K562 (cell line): ENCODE measurements around the gene KLK15. TPM values are rescaled to one million over a fixed set of nuclear protein-coding genes. Genes with fewer than 3 reads are reported as not detected.

Experiments
- ATF1 ChIP-seq, 2 experiments: fragments of 450-650 bp in 1 of 2; IDR thresholded peaks; 2 replicates each; pipeline ENCODE4 v1.6.1; 2016; ENCODE audit warnings: missing compliant biosample characterization in 1 of 2, missing genetic modification characterization in 1 of 2
- CBX5 ChIP-seq: IDR thresholded peaks from 2 replicates; pipeline ENCODE4 v1.6.1; 2014; ENCODE audit warnings: low read depth, borderline replicate concordance
- EZH2 ChIP-seq: IDR thresholded peaks from 2 replicates; pipeline ENCODE4 v1.6.1; 2012; ENCODE audit warnings: low read depth, mild to moderate bottlenecking, inconsistent platforms, low read length, borderline replicate concordance
- FOXA1 ChIP-seq: fragments of 450-650 bp; IDR thresholded peaks from 2 replicates; pipeline ENCODE4 v1.6.1; 2016; ENCODE audit warnings: mild to moderate bottlenecking, borderline replicate concordance
- LEF1 ChIP-seq: fragments of 450-650 bp; IDR thresholded peaks from 2 replicates; pipeline ENCODE4 v1.6.1; 2016; ENCODE audit warnings: mild to moderate bottlenecking
- NFE2L1 ChIP-seq: fragments of 450-650 bp; IDR thresholded peaks from 2 replicates; pipeline ENCODE4 v1.6.1; 2016; ENCODE audit warnings: missing genetic modification characterization, low read depth, mild to moderate bottlenecking, missing compliant biosample characterization, moderate library complexity, borderline replicate concordance
- POLR2G ChIP-seq: fragments of 200-400 bp; formaldehyde crosslinking; IDR thresholded peaks from 2 replicates; pipeline ENCODE4 v1.6.1; 2017; ENCODE audit warnings: low read depth, mild to moderate bottlenecking, antibody characterized with exemption, low read length, moderate library complexity
- RCOR1 ChIP-seq, 2 experiments: IDR thresholded peaks; 2 replicates each; pipeline ENCODE4 v1.6.1; 2012; ENCODE audit warnings: low read depth in 2 of 2, low read length in 2 of 2, borderline replicate concordance in 1 of 2, improper control_type of control experiment in 1 of 2
- SAFB2 ChIP-seq: fragments of 200-400 bp; formaldehyde crosslinking; IDR thresholded peaks from 2 replicates; pipeline ENCODE4 v1.6.1; 2018; ENCODE audit warnings: borderline replicate concordance, low read length, low read depth, moderate library complexity; ENCODE audit not compliant: severe bottlenecking
- TAF7 ChIP-seq: fragments of 450-650 bp; IDR thresholded peaks from 2 replicates; pipeline ENCODE4 v1.6.1; 2016; ENCODE audit warnings: missing genetic modification characterization, missing compliant biosample characterization
- ZEB2 ChIP-seq: fragments of 450-650 bp; IDR thresholded peaks from 2 replicates; pipeline ENCODE4 v1.6.1; 2016
- ZNF197 ChIP-seq: fragments of 200-800 bp; sonication (Bioruptor generic); IDR thresholded peaks from 2 replicates; pipeline ENCODE4 v1.6.1; 2016; ENCODE audit warnings: low read depth, missing genetic modification characterization, missing compliant biosample characterization
- ZNF384 ChIP-seq: IDR thresholded peaks from 2 replicates; pipeline ENCODE4 v1.6.1; 2012; ENCODE audit warnings: low read depth, low read length, improper control_type of control experiment
- ZNF75A ChIP-seq: fragments of 450-650 bp; formaldehyde crosslinking; IDR thresholded peaks from 2 replicates; pipeline ENCODE4 v1.4.0; 2020; ENCODE audit warnings: mild to moderate bottlenecking
- polyA plus RNA-seq, 8 experiments: library from polyadenylated mRNA; depleted of rRNA in 4 of 8; stranded (reverse) in 5 of 8; unstranded in 3 of 8; fragments of >200 nt; fragmentation: Nextera tagmentation in 2 of 8; fragmentation: Illumina TruSeq in 1 of 8; extraction: Ambion mirVana in 2 of 8; extraction: Trizol in 1 of 8; gene quantifications; 2 replicates each; pipeline versions ENCODE4 v1.2.1 to v1.2.3, GENCODE V29; 2011 to 2014; ENCODE audit warnings: inconsistent platforms in 1 of 8, missing spikeins in 1 of 8
- total RNA-seq, 7 experiments: library from RNA; depleted of rRNA in 6 of 7; stranded (reverse); fragments of >200 nt in 6 of 7; fragmentation: Illumina TruSeq in 2 of 7; extraction: Trizol in 2 of 7; gene quantifications; 2 replicates each; pipeline versions ENCODE4 v1.2.1 to v1.2.3, GENCODE V29; 2011 to 2021; ENCODE audit warnings: low replicate concordance in 1 of 7
- TF ChIP-seq, protein P1 (sequence below): fragments of 450-650 bp; IDR thresholded peaks from 2 replicates; pipeline ENCODE4 v1.6.1; 2016; ENCODE audit warnings: borderline replicate concordance
- TF ChIP-seq, protein P2 (sequence below): fragments of 250-450 bp; sonication (Bioruptor Pico); IDR thresholded peaks from 2 replicates; pipeline ENCODE4 v1.4.0; 2020; ENCODE audit warnings: borderline replicate concordance

KLK15 gene
- total and polyA plus RNA-seq, 9 of the 15 experiments (the other 6 are each of a cell fraction or from before 2014, with no cell fraction given), result not detected

DNA sequence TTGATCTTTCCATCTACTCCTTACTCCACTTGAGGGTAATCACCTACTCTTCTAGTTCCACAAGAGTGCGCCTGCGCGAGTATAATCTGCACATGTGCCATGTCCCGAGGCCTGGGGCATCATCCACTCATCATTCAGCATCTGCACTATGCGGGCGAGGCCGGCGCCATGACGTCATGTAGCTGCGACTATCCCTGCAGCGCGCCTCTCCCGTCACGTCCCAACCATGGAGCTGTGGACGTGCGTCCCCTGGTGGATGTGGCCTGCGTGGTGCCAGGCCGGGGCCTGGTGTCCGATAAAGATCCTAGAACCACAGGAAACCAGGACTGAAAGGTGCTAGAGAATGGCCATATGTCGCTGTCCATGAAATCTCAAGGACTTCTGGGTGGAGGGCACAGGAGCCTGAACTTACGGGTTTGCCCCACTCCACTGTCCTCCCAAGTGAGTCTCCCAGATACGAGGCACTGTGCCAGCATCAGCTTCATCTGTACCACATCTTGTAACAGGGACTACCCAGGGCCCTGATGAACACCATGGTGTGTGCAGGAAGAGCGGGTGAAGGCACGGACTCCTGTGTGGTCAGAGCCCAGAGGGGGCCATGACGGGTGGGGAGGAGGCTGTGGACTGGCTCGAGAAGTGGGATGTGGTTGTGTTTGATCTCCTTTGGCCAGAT lies 37.2 kb upstream of the KLK15 start (continued):
- no peak for TF ChIP-seq ZNF75A (CRISPR knock-in tag)
- no peak for TF ChIP-seq ZNF197 (CRISPR knock-in tag)
- TF ChIP-seq TAF7, result no peak
- TF ChIP-seq RCOR1 (IDR thresholded peaks at IDR 0.05; ENCODE audit: borderline replicate concordance in 1 of 2, low read depth in 2 of 2, low read length in 2 of 2), result peak in 1 of 2 experiments; percentile 90; a peak in 2 of 4 replicates
- TF ChIP-seq ZNF384, result peak; percentile 53; the same call in 1 of the 2 replicates
- TF ChIP-seq, protein P1, sequence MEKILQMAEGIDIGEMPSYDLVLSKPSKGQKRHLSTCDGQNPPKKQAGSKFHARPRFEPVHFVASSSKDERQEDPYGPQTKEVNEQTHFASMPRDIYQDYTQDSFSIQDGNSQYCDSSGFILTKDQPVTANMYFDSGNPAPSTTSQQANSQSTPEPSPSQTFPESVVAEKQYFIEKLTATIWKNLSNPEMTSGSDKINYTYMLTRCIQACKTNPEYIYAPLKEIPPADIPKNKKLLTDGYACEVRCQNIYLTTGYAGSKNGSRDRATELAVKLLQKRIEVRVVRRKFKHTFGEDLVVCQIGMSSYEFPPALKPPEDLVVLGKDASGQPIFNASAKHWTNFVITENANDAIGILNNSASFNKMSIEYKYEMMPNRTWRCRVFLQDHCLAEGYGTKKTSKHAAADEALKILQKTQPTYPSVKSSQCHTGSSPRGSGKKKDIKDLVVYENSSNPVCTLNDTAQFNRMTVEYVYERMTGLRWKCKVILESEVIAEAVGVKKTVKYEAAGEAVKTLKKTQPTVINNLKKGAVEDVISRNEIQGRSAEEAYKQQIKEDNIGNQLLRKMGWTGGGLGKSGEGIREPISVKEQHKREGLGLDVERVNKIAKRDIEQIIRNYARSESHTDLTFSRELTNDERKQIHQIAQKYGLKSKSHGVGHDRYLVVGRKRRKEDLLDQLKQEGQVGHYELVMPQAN, result no peak
- TF ChIP-seq FOXA1, result no peak
- peak; percentile 29; the same call in 1 of the 2 replicates for TF ChIP-seq LEF1
- TF ChIP-seq CBX5, result peak; percentile 75; the same call in 1 of the 2 replicates
- no peak for TF ChIP-seq ZEB2
- TF ChIP-seq ATF1 (CRISPR knock-in tag; IDR thresholded peaks at IDR 0.05), result peak; percentile 98
- peak; percentile 99 for TF ChIP-seq ATF1 (tag; IDR thresholded peaks at IDR 0.05)
- TF ChIP-seq NFE2L1 (tag), result no peak
- TF ChIP-seq, protein P2, sequence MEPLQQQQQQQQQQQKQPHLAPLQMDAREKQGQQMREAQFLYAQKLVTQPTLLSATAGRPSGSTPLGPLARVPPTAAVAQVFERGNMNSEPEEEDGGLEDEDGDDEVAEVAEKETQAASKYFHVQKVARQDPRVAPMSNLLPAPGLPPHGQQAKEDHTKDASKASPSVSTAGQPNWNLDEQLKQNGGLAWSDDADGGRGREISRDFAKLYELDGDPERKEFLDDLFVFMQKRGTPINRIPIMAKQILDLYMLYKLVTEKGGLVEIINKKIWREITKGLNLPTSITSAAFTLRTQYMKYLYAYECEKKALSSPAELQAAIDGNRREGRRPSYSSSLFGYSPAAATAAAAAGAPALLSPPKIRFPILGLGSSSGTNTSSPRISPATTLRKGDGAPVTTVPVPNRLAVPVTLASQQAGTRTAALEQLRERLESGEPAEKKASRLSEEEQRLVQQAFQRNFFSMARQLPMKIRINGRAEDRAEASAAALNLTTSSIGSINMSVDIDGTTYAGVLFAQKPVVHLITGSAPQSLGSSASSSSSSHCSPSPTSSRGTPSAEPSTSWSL (CRISPR knock-in tag), result no peak
- TF ChIP-seq SAFB2, result no peak
- TF ChIP-seq EZH2, result no peak
- peak; percentile 56 for TF ChIP-seq POLR2G
